ENCODE data around the gene PARP8.

- TF ChIP-seq POLR2A (IDR thresholded peaks at IDR 0.05) (no peak), CTCF (IDR thresholded peaks at IDR 0.05) (no peak)
Measured at GRCh38 chr5:50881407-50881806, 215.0 kb downstream of the PARP8 start.

Data from Peyer's patch (tissue), 4 donors.